ENCODE data around the gene FAM20A.

Gene FAM20A

DNA sequence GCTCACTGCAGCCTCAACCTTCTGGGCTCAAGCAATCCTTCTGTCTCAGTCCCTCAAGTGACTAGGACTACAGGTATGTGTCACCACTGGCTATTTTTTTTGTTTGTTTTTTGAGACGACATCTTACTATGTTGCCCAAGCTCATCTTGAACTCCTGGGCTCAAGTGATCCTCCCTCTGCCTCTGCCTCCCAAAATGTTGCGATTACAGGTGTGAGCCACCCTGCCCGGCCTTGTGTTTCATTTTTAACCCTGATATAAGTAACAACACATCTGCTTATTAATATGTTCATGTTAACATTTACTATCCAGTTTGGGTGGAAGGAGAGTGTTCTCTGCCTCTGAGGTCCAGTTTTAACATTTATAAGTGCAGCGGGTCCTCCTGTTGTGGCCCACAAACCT, 3.1 kb downstream of the FAM20A start:
- Histone ChIP-seq H3K27me3 (peaks cover 0 to 37% of the 10 kb centered on the region in 2 donors), H3K27ac (no peak overlapping the region), H3K36me3 (no peaks in the 10 kb centered on the region), H3K4me1 (peaks cover 0 to 24% (median 16%) of the 10 kb centered on the region in 4 donors), H3K4me3 (no peak overlapping the region), H3K9me3 (no peaks in the 10 kb centered on the region)
- DNase-seq: no peak
- no peak for TF ChIP-seq CTCF (IDR thresholded peaks at IDR 0.05)
- intact Hi-C loops (cut with DNase I; ENCODE audit: low total_unique reads): no loop called here

GRCh38 chr17:68596411-68596945, 4.7 kb downstream of the FAM20A start:
- TF ChIP-seq CTCF (IDR thresholded peaks at IDR 0.05): no peak
- intact Hi-C loops (cut with DNase I; ENCODE audit: low total_unique reads): no loop called here
- Histone ChIP-seq H3K27me3 (peaks cover 0 to 33% of the 10 kb centered on the region in 2 donors), H3K36me3 (no peaks in the 10 kb centered on the region), H3K9me3 (no peaks in the 10 kb centered on the region), H3K4me1 (peaks cover 0 to 20% (median 16%) of the 10 kb centered on the region in 4 donors), H3K27ac (no peak overlapping the region), H3K4me3 (no peak overlapping the region)
- DNase-seq: no peak

DNA sequence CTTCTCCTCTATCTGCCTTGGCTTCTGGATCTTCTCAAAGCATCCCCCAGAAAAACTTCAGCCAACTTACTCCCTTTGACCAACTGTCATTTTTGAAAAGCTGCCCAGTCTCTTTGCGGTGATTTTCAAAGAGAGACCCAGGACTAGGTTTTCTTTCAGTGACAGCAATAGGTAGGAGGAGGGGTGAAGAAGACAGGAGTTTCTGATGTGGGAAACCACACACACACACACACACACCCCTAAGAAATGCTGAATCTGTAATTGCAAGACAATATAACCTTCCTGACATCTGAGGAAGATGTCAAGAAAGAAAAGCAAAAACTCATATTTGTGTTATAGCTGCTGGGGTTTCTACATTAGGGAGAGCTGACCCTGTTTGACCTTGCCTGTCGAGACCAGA, 5.2 kb downstream of the FAM20A start:
- DNase-seq: no peak
- intact Hi-C loops (cut with DNase I; ENCODE audit: low total_unique reads): no loop called here
- H3K4me3 ChIP-seq: no peak overlapping the region

DNA sequence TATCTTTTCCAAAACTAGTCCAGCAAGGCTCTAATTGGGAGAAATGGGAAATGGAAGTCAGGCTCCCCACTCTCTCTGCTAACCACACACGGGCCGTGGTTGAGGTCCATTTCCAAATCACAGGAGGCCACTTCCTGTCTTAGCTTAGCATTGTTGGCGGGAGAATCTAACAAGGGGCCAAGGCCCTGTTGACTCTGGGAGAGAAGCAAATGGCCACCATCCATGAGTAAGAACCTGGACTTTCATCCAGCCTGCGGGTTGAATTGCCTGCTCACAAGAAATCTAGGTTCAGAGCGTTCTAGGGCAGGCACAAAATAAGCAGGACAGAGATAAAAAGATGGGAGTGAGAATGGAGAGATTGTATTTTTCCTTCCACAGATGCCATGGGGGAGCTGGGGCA, 5.7 kb downstream of the FAM20A start:
- no peaks in the 10 kb centered on the region for H3K36me3 ChIP-seq
- no peaks in the 10 kb centered on the region for H3K9me3 ChIP-seq
- intact Hi-C loops (cut with DNase I; ENCODE audit: low total_unique reads): no loop called here
- DNase-seq: peak; percentile 74 to 77
- peaks cover 0 to 11% (median 10%) of the 10 kb centered on the region in 4 donors for H3K4me1 ChIP-seq
- H3K4me3 ChIP-seq: no peak overlapping the region
- no peak for TF ChIP-seq CTCF (IDR thresholded peaks at IDR 0.05)
- no peak overlapping the region for H3K27ac ChIP-seq
- H3K27me3 ChIP-seq: peaks cover 0 to 28% of the 10 kb centered on the region in 2 donors

More for the DNA sequence above, 5.2 kb downstream of the FAM20A start:
- peaks cover 0 to 33% of the 10 kb centered on the region in 2 donors for H3K27me3 ChIP-seq
- no peaks in the 10 kb centered on the region for H3K36me3 ChIP-seq
- H3K27ac ChIP-seq: no peak overlapping the region
- TF ChIP-seq CTCF (IDR thresholded peaks at IDR 0.05): no peak
- no peaks in the 10 kb centered on the region for H3K9me3 ChIP-seq
- H3K4me1 ChIP-seq: peaks cover 0 to 16% (median 13%) of the 10 kb centered on the region in 4 donors

DNA sequence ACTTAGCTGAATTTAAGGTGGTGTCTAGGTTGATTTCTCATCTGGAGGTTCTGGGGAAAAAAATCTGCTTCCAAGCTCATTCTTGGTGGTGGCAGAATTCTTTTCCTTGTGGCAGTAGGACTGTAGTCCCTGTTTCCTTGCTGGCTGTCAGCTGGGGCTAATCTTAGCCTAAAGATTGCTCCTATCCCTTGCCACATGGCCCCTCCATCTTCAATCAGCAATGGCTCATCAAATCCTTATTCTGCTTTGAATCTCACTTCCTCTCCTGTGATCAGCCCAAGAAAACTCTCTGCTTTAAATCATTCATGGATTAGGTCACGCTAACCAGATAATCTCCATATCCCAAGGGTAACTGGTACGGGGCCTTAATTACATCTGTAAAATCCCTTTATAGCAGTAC, 6.6 kb downstream of the FAM20A start:
- Histone ChIP-seq H3K27me3 (peaks cover 0 to 18% of the 10 kb centered on the region in 2 donors), H3K9me3 (no peaks in the 10 kb centered on the region), H3K27ac (no peak overlapping the region), H3K4me3 (no peak overlapping the region), H3K4me1 (peaks cover 0 to 3% (median under 1%) of the 10 kb centered on the region in 4 donors), H3K36me3 (no peaks in the 10 kb centered on the region)
- no peak for DNase-seq
- intact Hi-C loops (cut with DNase I; ENCODE audit: low total_unique reads): no loop called here
- no peak for TF ChIP-seq CTCF (IDR thresholded peaks at IDR 0.05)

All from tibial artery (tissue), 4 donors.